Measurements from ENCODE around the gene DGCR6L.
A peak's percentile ranks its signal among the peaks of the same experiment; 100 is the strongest.
"Not testable (repeated sequence)": the region's sequence is repeated elsewhere in the genome, so short reads cannot be mapped to it uniquely, and the experiment has no call there.

DGCR6L gene

GRCh38 chr22:20324139-20324516 lies 4.3 kb upstream of the DGCR6L start:
- no peak for DNase-seq

GRCh38 chr22:20321552-20322211 lies 1.8 kb upstream of the DGCR6L start:
- not testable (repeated sequence) for DNase-seq

- DNase-seq = not testable (repeated sequence)
Observed at GRCh38 chr22:20320659-20321551, 1.0 kb upstream of the DGCR6L start.

- peak; percentile 7 for DNase-seq
Observed at GRCh38 chr22:20319041-20319744, 667 bp downstream of the DGCR6L start.

- DNase-seq = not testable (repeated sequence)
Observed at GRCh38 chr22:20318043-20318688, 1.7 kb downstream of the DGCR6L start.

- DNase-seq = not testable (repeated sequence)
Observed at GRCh38 chr22:20317402-20318042, 2.3 kb downstream of the DGCR6L start.

- no peak for DNase-seq
Observed at GRCh38 chr22:20316844-20317401, 2.9 kb downstream of the DGCR6L start.

GRCh38 chr22:20316217-20316843 lies 3.5 kb downstream of the DGCR6L start:
- DNase-seq = no peak

- no peak for DNase-seq
Observed at GRCh38 chr22:20315337-20316216, 4.3 kb downstream of the DGCR6L start.

- DNase-seq = not testable (repeated sequence)
Observed at GRCh38 chr22:20314741-20315336, 5.0 kb downstream of the DGCR6L start.

- DNase-seq = not testable (repeated sequence)
Observed at GRCh38 chr22:20314206-20314605, 5.7 kb downstream of the DGCR6L start.

- not testable (repeated sequence) for DNase-seq
Observed at GRCh38 chr22:20313306-20314077, 6.4 kb downstream of the DGCR6L start.

- no peak for DNase-seq
Observed at GRCh38 chr22:20312396-20313191, 7.3 kb downstream of the DGCR6L start.

- not testable (repeated sequence) for DNase-seq
Observed at GRCh38 chr22:20311249-20312062, 8.4 kb downstream of the DGCR6L start.

GRCh38 chr22:20310773-20311172 lies 9.1 kb downstream of the DGCR6L start:
- not testable (repeated sequence) for DNase-seq

GRCh38 chr22:20310180-20310579 lies 9.7 kb downstream of the DGCR6L start:
- DNase-seq = not testable (repeated sequence)

Measured in HCEC 1CT (cell line).